Stimulated activated naive CD8-positive, alpha-beta T cell treated with anti-CD3 and anti-CD28 coated beads, Interleukin-15, Interleukin-2, amounts not matched to agents 100 ng/mL and 50 ng/mL, for 24 hours (primary cell): Measurements from ENCODE around the gene GNB4.
A peak's percentile ranks its signal among the peaks of the same experiment; 100 is the strongest.

Experiments
- H3K27ac Mint-ChIP-seq: one replicate; pipeline ENCODE4 v1.8.0; 2021; ENCODE audit warnings: mild to moderate bottlenecking, mixed read lengths
- H3K27me3 Mint-ChIP-seq: one replicate; pipeline ENCODE4 v1.8.0; 2021; ENCODE audit warnings: mixed read lengths
- H3K36me3 Mint-ChIP-seq: one replicate; pipeline ENCODE4 v1.8.0; 2021; ENCODE audit warnings: low read depth, mixed read lengths
- H3K4me1 Mint-ChIP-seq: one replicate; pipeline ENCODE4 v1.8.0; 2021; ENCODE audit warnings: low read depth, mixed read lengths
- H3K4me3 Mint-ChIP-seq: one replicate; pipeline ENCODE4 v1.8.0; 2021; ENCODE audit warnings: mild to moderate bottlenecking, mixed read lengths
- H3K9me3 Mint-ChIP-seq: one replicate; pipeline ENCODE4 v1.8.0; 2021; ENCODE audit warnings: mixed read lengths

GNB4 gene

DNA sequence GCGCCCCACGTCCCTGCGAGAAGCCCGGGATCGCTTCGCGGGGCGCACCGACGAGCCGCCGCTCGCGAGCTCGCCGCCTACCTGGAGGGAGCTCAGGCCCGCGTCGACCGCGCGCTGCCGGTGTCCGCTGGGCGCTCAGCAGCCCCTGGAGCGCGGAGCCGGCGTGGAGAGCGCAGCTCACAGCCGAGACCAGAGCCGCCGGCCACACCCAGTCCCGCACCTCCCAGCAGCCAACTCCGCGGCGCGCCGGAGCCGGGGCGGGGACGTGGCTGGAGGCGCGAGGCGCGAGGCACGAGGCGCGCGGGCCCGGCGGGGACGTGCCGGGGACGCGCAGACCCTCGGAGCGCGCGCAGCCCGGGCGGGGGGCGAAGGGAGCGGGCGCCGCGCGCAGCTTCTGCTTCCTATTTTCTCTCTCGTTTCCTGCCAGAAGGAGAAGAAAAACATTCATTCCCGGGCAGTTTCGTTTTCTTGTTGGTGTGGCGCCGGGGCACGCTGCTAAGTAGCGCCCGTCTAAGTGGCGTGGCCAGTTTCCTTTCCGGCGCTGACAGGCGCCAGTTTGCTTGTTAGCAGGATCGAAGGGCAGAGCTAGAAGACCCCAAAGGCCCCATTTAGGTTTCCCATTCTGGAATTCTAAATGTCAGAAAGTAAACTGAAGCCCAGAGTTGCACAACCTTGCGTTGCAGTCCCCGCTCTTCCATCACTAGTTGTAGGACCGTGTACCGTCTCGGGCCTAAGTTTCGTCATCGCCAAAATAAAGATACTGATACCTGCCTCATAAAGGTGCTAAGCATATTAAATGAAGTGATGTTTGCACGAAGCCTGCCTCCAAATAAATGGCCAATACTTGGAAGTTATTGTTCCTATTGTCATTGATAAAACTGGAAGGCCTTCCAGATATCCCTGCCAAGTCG lies at the start of gene GNB4:
TSS of gene GNB4 (minus strand) at position 206 of the 911 bp plus-strand sequence. CDS start 25,270 bp downstream, outside the sequence.
- H3K27ac Mint-ChIP-seq = peak within 1 kb of the TSS; percentile 82
- H3K27me3 Mint-ChIP-seq = peaks cover 75% of the 10 kb centered on the region
- peaks cover 24% of the 10 kb centered on the region for H3K4me1 Mint-ChIP-seq
- H3K36me3 Mint-ChIP-seq = no peaks in the 10 kb centered on the region
- H3K4me3 Mint-ChIP-seq = peak within 1 kb of the TSS; percentile 83
- no peaks in the 10 kb centered on the region for H3K9me3 Mint-ChIP-seq

DNA sequence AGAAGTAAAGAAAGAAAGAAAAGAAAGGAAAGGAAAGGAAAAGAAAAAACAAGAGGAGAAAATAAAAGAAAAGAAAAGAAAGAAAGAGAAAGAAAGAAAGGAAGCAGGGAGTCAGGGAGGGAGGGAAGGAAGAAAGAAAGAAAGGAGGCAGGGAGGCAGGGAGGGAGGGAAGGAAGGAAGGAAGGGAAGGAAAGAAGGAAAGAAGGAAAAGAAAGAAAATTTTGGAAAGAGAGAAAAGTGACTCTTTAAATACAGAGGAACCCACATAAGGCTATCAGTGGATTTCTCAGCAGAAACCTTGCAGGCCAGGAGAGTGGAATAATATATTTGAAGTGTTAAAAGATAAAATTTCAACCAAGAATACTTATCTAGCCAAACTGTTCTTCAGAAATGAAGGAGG lies 44.2 kb upstream of the GNB4 start:
- Mint-ChIP-seq H3K27ac (no peak overlapping the region), H3K36me3 (peaks cover 4% of the 10 kb centered on the region), H3K4me3 (no peak overlapping the region), H3K4me1 (no peaks in the 10 kb centered on the region), H3K27me3 (no peaks in the 10 kb centered on the region), H3K9me3 (peaks cover 49% of the 10 kb centered on the region)

- Mint-ChIP-seq H3K9me3 (peaks cover 55% of the 10 kb centered on the region), H3K36me3 (peaks cover 4% of the 10 kb centered on the region), H3K4me3 (no peak overlapping the region), H3K4me1 (no peaks in the 10 kb centered on the region), H3K27ac (no peak overlapping the region), H3K27me3 (peaks cover 3% of the 10 kb centered on the region)
These were observed 42.0 kb upstream of the GNB4 start for GRCh38 chr3:179493260-179493659.

DNA sequence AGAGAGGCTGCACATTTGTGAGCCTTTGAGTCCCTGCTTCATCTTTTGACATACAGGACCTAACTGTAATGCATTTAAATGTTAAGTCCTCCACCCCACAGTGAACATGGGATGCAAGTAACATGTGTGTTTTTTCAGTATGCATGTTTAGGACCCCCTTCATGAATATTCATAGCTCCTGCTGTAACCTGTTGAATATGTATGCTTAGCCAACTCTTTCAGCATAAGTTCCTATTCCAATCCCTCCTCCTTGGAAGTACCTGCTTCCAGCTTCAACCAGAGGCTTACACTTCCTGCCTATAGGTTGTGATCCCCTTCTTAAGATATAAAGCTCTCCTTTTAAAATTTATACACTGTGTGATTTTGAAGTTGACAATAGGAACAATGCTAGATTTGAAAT lies 36.9 kb upstream of the GNB4 start:
- Mint-ChIP-seq H3K4me1 (no peaks in the 10 kb centered on the region), H3K4me3 (no peak overlapping the region), H3K36me3 (no peaks in the 10 kb centered on the region), H3K27ac (no peak overlapping the region), H3K9me3 (peaks cover 22% of the 10 kb centered on the region), H3K27me3 (peaks cover 12% of the 10 kb centered on the region)

- no peaks in the 10 kb centered on the region for H3K36me3 Mint-ChIP-seq
- no peaks in the 10 kb centered on the region for H3K4me1 Mint-ChIP-seq
- H3K27me3 Mint-ChIP-seq = peaks cover 12% of the 10 kb centered on the region
- H3K4me3 Mint-ChIP-seq = no peak overlapping the region
- no peak overlapping the region for H3K27ac Mint-ChIP-seq
- peaks cover 11% of the 10 kb centered on the region for H3K9me3 Mint-ChIP-seq
These were observed 35.5 kb upstream of the GNB4 start for GRCh38 chr3:179486806-179487205.

GRCh38 chr3:179482857-179483256 lies 31.6 kb upstream of the GNB4 start:
- Mint-ChIP-seq H3K9me3 (no peaks in the 10 kb centered on the region), H3K27me3 (peaks cover 10% of the 10 kb centered on the region), H3K4me3 (no peak overlapping the region), H3K36me3 (no peaks in the 10 kb centered on the region), H3K27ac (no peak overlapping the region), H3K4me1 (no peaks in the 10 kb centered on the region)

DNA sequence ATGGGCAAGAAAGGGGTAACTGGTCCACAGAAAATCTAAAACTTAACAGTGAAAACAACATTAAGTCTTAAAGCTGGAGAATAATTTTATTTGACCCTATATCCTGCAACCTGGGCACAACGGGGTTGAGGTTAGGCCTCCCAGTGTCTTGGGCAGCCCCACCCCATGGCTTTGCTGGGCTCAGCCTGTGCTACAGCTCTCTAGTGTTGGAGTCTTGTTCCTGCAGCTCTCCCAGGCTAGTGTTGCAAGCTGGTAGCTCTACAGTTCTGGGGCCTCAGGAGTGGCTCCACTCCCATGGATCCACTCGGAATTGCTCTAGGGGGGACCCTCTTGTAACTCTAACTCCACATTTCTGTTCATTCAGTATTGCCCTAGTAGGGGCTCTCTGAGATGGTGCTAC lies 24.9 kb upstream of the GNB4 start:
- Mint-ChIP-seq H3K27me3 (no peaks in the 10 kb centered on the region), H3K36me3 (no peaks in the 10 kb centered on the region), H3K4me3 (no peak overlapping the region), H3K27ac (no peak overlapping the region), H3K4me1 (peaks cover 5% of the 10 kb centered on the region), H3K9me3 (no peaks in the 10 kb centered on the region)

DNA sequence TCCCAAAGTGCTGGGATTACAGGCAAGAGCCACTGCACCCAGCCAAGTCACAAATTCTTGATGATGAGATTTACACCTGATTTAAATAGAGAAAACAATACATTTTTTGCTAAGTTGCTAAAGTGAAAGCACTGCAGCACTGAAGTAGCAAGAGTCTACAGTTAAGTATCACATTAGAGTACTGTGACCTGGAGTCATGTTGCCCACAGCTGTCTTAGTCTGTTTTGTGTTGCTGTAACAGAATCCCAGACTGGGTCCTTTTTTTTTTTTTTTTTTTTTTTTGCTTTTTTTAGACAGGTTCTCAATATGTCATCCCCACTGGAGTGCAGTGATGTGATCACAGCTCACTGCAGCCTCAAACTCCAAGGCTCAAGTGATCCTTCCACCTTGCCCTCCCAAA lies 23.2 kb upstream of the GNB4 start:
- Mint-ChIP-seq H3K4me1 (peaks cover 5% of the 10 kb centered on the region), H3K36me3 (no peaks in the 10 kb centered on the region), H3K27ac (no peak overlapping the region), H3K27me3 (no peaks in the 10 kb centered on the region), H3K4me3 (no peak overlapping the region), H3K9me3 (no peaks in the 10 kb centered on the region)

DNA sequence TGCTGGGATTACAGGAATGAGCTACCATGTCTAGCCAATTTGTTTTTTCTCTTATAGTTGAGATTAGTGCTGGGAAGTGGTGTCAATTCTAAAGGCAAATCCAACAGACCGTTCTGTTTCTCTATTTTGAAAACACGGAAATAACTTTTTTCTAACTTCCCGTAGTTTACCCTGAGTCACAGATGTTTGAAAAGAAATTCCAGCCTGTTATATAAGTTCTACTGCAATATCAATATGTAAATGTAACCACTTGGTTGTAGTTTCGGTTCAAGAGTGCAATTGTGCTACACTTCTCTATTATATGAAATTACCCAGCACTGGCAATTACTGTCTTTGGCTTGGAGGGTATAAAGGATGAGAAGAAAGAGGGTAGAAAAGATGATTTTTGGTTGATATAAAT lies 22.3 kb upstream of the GNB4 start:
- Mint-ChIP-seq H3K9me3 (no peaks in the 10 kb centered on the region), H3K36me3 (no peaks in the 10 kb centered on the region), H3K27me3 (no peaks in the 10 kb centered on the region), H3K4me3 (no peak overlapping the region), H3K4me1 (peaks cover 5% of the 10 kb centered on the region), H3K27ac (no peak overlapping the region)

DNA sequence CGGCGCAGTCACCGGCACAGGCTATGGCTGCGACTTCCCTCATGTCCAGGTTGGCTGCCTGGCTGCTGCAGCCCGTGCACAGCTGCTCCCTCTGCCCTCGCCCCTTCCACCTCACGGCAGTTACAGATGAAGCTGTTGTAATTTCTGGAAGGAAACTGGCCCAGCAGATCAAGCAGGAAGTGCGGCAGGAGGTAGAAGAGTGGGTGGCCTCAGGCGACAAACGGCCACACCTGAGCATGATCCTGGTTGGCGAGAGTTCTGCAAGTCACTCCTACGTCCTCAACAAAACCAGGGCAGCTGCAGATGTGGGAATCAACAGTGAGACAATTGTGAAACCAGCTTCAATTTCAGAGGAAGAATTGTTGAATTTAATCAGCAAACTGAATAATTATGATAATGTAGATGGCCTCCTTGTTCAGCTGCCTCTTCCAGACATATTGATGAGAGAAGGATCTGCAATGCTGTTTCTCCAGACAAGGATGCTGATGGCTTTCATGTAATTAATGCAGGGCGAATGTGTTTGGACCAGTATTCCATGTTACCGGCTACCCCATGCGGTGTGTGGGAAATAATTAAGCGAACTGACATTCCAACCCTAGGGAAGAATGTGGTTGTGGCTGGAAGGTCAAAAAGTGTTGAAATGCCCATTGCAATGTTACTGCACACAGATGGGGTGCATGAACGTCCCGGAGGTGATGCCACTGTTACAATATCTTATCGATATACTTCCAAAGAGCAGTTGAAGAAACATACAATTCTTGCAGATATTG lies 13.2 kb upstream of the GNB4 start:
- H3K9me3 Mint-ChIP-seq = no peaks in the 10 kb centered on the region
- H3K27me3 Mint-ChIP-seq = peaks cover 18% of the 10 kb centered on the region
- peaks cover 9% of the 10 kb centered on the region for H3K4me1 Mint-ChIP-seq
- H3K4me3 Mint-ChIP-seq = no peak overlapping the region
- no peak overlapping the region for H3K27ac Mint-ChIP-seq
- H3K36me3 Mint-ChIP-seq = no peaks in the 10 kb centered on the region

DNA sequence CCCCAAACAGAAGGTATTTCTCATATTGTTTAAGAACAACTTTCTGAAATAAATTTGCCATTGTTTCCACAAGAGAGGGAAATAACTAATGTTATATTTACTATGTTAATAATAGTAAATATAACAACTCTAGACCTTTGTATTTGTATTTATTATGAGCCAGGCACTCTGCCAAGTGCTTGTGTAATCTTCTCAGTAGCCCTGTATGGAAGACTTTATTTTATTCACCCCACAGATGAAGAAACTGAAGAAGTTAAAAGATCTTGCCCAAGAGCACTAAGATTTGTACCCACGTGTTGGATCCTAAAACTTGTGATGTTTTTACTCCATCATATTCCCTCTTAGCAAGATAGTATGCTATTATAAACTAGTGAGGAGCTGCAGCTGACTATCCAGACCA lies 12.0 kb upstream of the GNB4 start:
- peaks cover 18% of the 10 kb centered on the region for H3K27me3 Mint-ChIP-seq
- peaks cover 9% of the 10 kb centered on the region for H3K4me1 Mint-ChIP-seq
- no peak overlapping the region for H3K27ac Mint-ChIP-seq
- H3K36me3 Mint-ChIP-seq = no peaks in the 10 kb centered on the region
- H3K9me3 Mint-ChIP-seq = no peaks in the 10 kb centered on the region
- H3K4me3 Mint-ChIP-seq = no peak overlapping the region

- Mint-ChIP-seq H3K27me3 (peaks cover 36% of the 10 kb centered on the region), H3K36me3 (no peaks in the 10 kb centered on the region), H3K4me1 (peaks cover 9% of the 10 kb centered on the region), H3K27ac (no peak overlapping the region), H3K9me3 (no peaks in the 10 kb centered on the region), H3K4me3 (no peak overlapping the region)
These were observed 9.0 kb upstream of the GNB4 start for GRCh38 chr3:179460260-179460659.

DNA sequence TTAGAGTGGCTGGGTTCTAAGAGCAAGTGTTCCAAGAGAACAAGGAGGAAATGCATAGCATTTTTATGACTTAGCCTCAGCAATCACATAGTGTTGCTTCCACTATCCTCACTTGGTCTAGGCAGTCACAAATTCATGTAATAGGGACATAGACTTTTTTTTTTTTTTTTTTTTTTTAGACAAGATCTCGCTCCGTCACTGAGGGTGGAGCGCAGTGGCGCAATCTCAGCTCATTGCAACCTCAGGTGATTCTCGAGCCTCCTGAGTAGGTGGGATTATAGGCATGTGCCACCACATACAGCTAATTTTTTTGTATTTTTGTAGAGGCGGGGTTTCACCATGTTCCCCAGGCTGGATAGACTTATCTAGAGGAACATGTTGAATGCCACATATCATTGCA lies 4.7 kb upstream of the GNB4 start:
- no peaks in the 10 kb centered on the region for H3K36me3 Mint-ChIP-seq
- peaks cover 54% of the 10 kb centered on the region for H3K27me3 Mint-ChIP-seq
- H3K4me3 Mint-ChIP-seq = no peak overlapping the region
- peaks cover 9% of the 10 kb centered on the region for H3K4me1 Mint-ChIP-seq
- H3K9me3 Mint-ChIP-seq = no peaks in the 10 kb centered on the region
- H3K27ac Mint-ChIP-seq = no peak overlapping the region

DNA sequence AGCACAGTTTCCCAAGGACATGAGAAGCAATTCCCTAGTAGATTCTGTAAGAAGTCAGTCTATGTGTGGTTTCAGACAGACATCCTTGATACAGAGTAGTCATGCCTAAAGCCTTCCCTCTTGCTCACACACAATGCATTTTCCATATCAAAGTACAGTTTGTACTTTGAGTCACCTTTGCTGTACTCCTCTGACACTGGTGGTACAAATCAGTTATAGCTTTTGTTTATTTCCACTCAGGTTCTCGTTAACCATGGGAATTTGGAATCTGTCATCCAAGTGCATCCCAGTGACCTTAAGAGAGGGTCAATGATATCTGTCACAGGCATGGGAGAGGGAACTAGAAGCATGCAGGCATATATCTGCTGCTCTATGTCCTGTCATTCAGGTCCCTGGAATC lies 3.6 kb upstream of the GNB4 start:
- peaks cover 61% of the 10 kb centered on the region for H3K27me3 Mint-ChIP-seq
- H3K4me1 Mint-ChIP-seq = peaks cover 18% of the 10 kb centered on the region
- H3K4me3 Mint-ChIP-seq = no peak overlapping the region
- no peak overlapping the region for H3K27ac Mint-ChIP-seq
- H3K36me3 Mint-ChIP-seq = no peaks in the 10 kb centered on the region
- H3K9me3 Mint-ChIP-seq = no peaks in the 10 kb centered on the region

DNA sequence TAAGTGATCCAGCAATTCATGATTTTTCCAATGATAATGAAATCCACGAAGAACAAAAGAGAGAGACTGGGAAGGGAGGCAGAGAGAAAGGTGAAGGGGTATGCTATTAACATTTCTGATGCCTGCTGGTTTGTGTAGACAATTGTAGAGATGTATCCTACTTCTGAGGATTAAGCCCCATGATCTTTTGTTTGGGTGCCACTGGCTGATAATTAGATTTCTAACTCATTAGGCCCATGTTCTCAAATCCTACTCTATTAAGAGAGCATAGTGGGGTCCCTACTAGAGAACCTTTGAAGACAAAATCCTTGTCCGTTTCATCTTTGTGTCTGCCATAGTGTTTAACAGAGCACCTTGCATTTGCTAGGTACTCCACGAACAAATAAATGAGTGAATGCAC lies 2.7 kb upstream of the GNB4 start:
- H3K4me1 Mint-ChIP-seq = peaks cover 24% of the 10 kb centered on the region
- no peak overlapping the region for H3K27ac Mint-ChIP-seq
- H3K36me3 Mint-ChIP-seq = no peaks in the 10 kb centered on the region
- H3K27me3 Mint-ChIP-seq = peaks cover 68% of the 10 kb centered on the region
- no peaks in the 10 kb centered on the region for H3K9me3 Mint-ChIP-seq
- no peak overlapping the region for H3K4me3 Mint-ChIP-seq
